GM12878 (cell line): ENCODE measurements around the gene DPF3. TPM values are rescaled to one million over a fixed set of nuclear protein-coding genes. Genes with fewer than 3 reads are reported as not detected.

ENCODE experiments used
- ATAC-seq: fragments of 200-7000 bp; cut with Tn5 transposase; 3 replicates; pipeline ENCODE4 v1.9.1; 2020; ENCODE audit warnings: mild to moderate bottlenecking, moderate library complexity
- BruUV-seq: library from RNA; stranded (reverse); fragments of 400-500 nt; replicated peaks from 2 replicates; lab custom pipeline; 2021; lab: Mats Ljungman, UMichigan
- CTCF ChIA-PET: fragments of 300-600 bp; sonication (Branson Sonifier 250); formaldehyde crosslinking; extraction: SDS; loops from one replicate; lab custom pipeline; 2021; ENCODE audit warnings: inconsistent platforms; lab: Yijun Ruan, JAX
- POLR2A ChIA-PET: fragments of 350-600 bp; formaldehyde crosslinking; extraction: SDS; loops from one replicate; lab custom pipeline; 2021; ENCODE audit warnings: inconsistent platforms; lab: Charles Lee
- RAD21 ChIA-PET: fragments of 300-600 bp; sonication (Branson Sonifier 250); formaldehyde crosslinking; loops from one replicate; lab custom pipeline; 2023; ENCODE audit warnings: antibody characterized with exemption; ENCODE audit not compliant: unreplicated experiment; lab: Charles Lee
- SMC1A ChIA-PET: fragments of 300-600 bp; sonication (Branson Sonifier 250); formaldehyde crosslinking; loops from one replicate; lab custom pipeline; 2023; ENCODE audit not compliant: unreplicated experiment, uncharacterized antibody; lab: Charles Lee
- DNase-seq: peaks from one replicate; pipeline ENCODE4 v3.0.0-alpha.2; 2011; ENCODE audit warnings: low read depth, low spot score
- FAIRE-seq: peaks from 3 replicates; lab custom pipeline; 2011; peaks lifted over from hg19 to GRCh38; lab: Jason Lieb, UNC
- H2AFZ ChIP-seq: 2 replicates; pipeline ENCODE4 v1.6.0; 2011; ENCODE audit warnings: low read depth, low read length, control low read depth; ENCODE audit not compliant: control insufficient read depth
- H3K27ac ChIP-seq: 2 replicates; pipeline ENCODE4 v1.5.1; 2011; ENCODE audit warnings: control low read depth; ENCODE audit not compliant: control insufficient read depth, insufficient read depth
- H3K27me3 ChIP-seq, 2 experiments: replicated peaks in 1 of 2; 2 replicates each; pipeline versions ENCODE4 v1.6.0 to v1.6.1; 2011; ENCODE audit warnings: low read length in 1 of 2; ENCODE audit not compliant: control insufficient read depth in 2 of 2, insufficient read depth in 2 of 2
- H3K36me3 ChIP-seq, 2 experiments: 2 replicates each; pipeline ENCODE4 v1.5.1; 2011; ENCODE audit warnings: low read length in 1 of 2; ENCODE audit not compliant: control insufficient read depth in 2 of 2, insufficient read depth in 2 of 2
- H3K4me1 ChIP-seq: 2 replicates; pipeline ENCODE4 v1.6.1; 2011; ENCODE audit warnings: mild to moderate bottlenecking, low read length, moderate library complexity, mixed read lengths; ENCODE audit not compliant: control insufficient read depth, insufficient read depth
- H3K4me2 ChIP-seq: 2 replicates; pipeline ENCODE4 v1.6.0; 2011; ENCODE audit warnings: control low read depth; ENCODE audit not compliant: control insufficient read depth, insufficient read depth
- H3K4me3 ChIP-seq: fragments of 200-600 bp; sonication (generic); 2 replicates; pipeline ENCODE4 v1.5.1; 2016
- H3K79me2 ChIP-seq: 2 replicates; pipeline ENCODE4 v1.6.0; 2011; ENCODE audit warnings: low read length; ENCODE audit not compliant: control insufficient read depth, insufficient read depth
- H3K9ac ChIP-seq: 2 replicates; pipeline ENCODE4 v1.8.0; 2011; ENCODE audit warnings: low read length, control low read depth, mixed read lengths; ENCODE audit not compliant: control insufficient read depth, insufficient read depth
- H3K9me3 ChIP-seq: replicated peaks from 3 replicates; pipeline ENCODE4 v1.5.1; 2011; ENCODE audit warnings: mild to moderate bottlenecking, low read length; ENCODE audit not compliant: control insufficient read depth, insufficient read depth
- H4K20me1 ChIP-seq: 2 replicates; pipeline ENCODE4 v1.6.0; 2011; ENCODE audit not compliant: control insufficient read depth, insufficient read depth
- BCL11A ChIP-seq: IDR thresholded peaks from 2 replicates; pipeline ENCODE4 v1.6.1; 2011; ENCODE audit warnings: low read depth, low read length
- BHLHE40 ChIP-seq, 2 experiments: fragments of 450-650 bp in 1 of 2; IDR thresholded peaks; 2 replicates each; pipeline ENCODE4 v1.6.1; 2011 to 2017; ENCODE audit warnings: low read depth in 2 of 2, borderline replicate concordance in 1 of 2, improper control_type of control experiment in 1 of 2, low read length in 1 of 2, mild to moderate bottlenecking in 1 of 2
- CEBPZ ChIP-seq: fragments of 150-350 bp; IDR thresholded peaks from 2 replicates; pipeline ENCODE4 v1.6.1; 2016; ENCODE audit warnings: low read depth, low read length
- EGR1 ChIP-seq, 2 experiments: IDR thresholded peaks; 1 replicate in 1 of 2; 2 replicates in 1 of 2; pipeline ENCODE4 v1.6.1; 2011 to 2012; ENCODE audit warnings: low read depth in 2 of 2, low read length in 2 of 2, borderline replicate concordance in 1 of 2, mild to moderate bottlenecking in 1 of 2, moderate library complexity in 1 of 2
- ELK1 ChIP-seq: IDR thresholded peaks from 2 replicates; pipeline ENCODE4 v1.6.1; 2012; ENCODE audit warnings: low read depth, low read length, improper control_type of control experiment
- HDAC2 ChIP-seq: fragments of 200-600 bp; sonication (generic); IDR thresholded peaks from 2 replicates; pipeline ENCODE4 v1.6.1; 2017
- HSF1 ChIP-seq: fragments of 150-350 bp; IDR thresholded peaks from 2 replicates; pipeline ENCODE4 v1.6.1; 2014; ENCODE audit warnings: mild to moderate bottlenecking, low read depth, low read length
- MYC ChIP-seq: IDR thresholded peaks from 2 replicates; pipeline ENCODE4 v1.6.1; 2011; ENCODE audit warnings: mild to moderate bottlenecking, low read length, moderate library complexity, inconsistent platforms; ENCODE audit not compliant: insufficient read depth, insufficient replicate concordance, insufficient read length, severe bottlenecking
- NKRF ChIP-seq: fragments of 450-650 bp; conservative IDR thresholded peaks from 2 replicates; pipeline ENCODE4 v1.6.1; 2017; ENCODE audit warnings: mild to moderate bottlenecking, moderate library complexity
- RELB ChIP-seq: fragments of 450-650 bp; IDR thresholded peaks from 2 replicates; pipeline ENCODE4 v1.6.1; 2017; ENCODE audit warnings: low read depth, mild to moderate bottlenecking, moderate library complexity
- RFX5 ChIP-seq: IDR thresholded peaks from 2 replicates; pipeline ENCODE4 v1.6.1; 2011; ENCODE audit warnings: low read depth, low read length, improper control_type of control experiment
- SPI1 ChIP-seq: IDR thresholded peaks from 2 replicates; pipeline ENCODE4 v1.6.1; 2011; ENCODE audit warnings: low read depth, mild to moderate bottlenecking, low read length, moderate library complexity, borderline replicate concordance; ENCODE audit not compliant: insufficient read depth
- SUZ12 ChIP-seq: fragments of 200-600 bp; sonication (generic); IDR thresholded peaks from one replicate; pipeline ENCODE4 v1.6.1; 2018; ENCODE audit warnings: antibody characterized with exemption, mild to moderate bottlenecking; ENCODE audit not compliant: unreplicated experiment
- ZNF24 ChIP-seq: fragments of 450-650 bp; IDR thresholded peaks from 2 replicates; pipeline ENCODE4 v1.6.1; 2017; ENCODE audit warnings: antibody characterized with exemption, mild to moderate bottlenecking
- WGBS: methylation state at CpG from one replicate; pipeline ENCODE4 v1.1.6; 2016; ENCODE audit warnings: low lambda C conversion rate; ENCODE audit not compliant: insufficient replicate concordance, insufficient coverage; ENCODE audit errors: missing lambda C conversion rate; 5-methylcytosine and 5-hydroxymethylcytosine counted together
- in situ Hi-C: fragments of 300-500 bp; cut with MboI; formaldehyde crosslinking; loops from 9 replicates; pipeline ENCODE4 v1.14.3; 2018; ENCODE audit warnings: mixed read lengths
- intact Hi-C: fragments of 100-400 bp; cut with micrococcal nuclease; formaldehyde crosslinking; loops from one replicate; pipeline ENCODE4 v1.14.2; 2022; ENCODE audit not compliant: unreplicated experiment
- polyA plus RNA-seq, 11 experiments: library from polyadenylated mRNA; depleted of rRNA in 4 of 11; unstranded in 6 of 11; stranded (reverse) in 5 of 11; fragments of >200 nt; fragmentation: Nextera tagmentation in 4 of 11; fragmentation: Illumina TruSeq in 1 of 11; extraction: Ambion mirVana in 4 of 11; extraction: Trizol in 1 of 11; gene quantifications; 1 replicate in 1 of 11; 2 replicates in 10 of 11; pipeline versions ENCODE4 v1.2.1 to v1.2.3, GENCODE V29; 2011 to 2016; ENCODE audit warnings: inconsistent platforms in 2 of 11, missing spikeins in 2 of 11, low read depth in 1 of 11
- total RNA-seq, 4 experiments: library from RNA; depleted of rRNA in 3 of 4; stranded (reverse); fragments of >200 nt in 3 of 4; fragmentation: Illumina TruSeq in 1 of 4; extraction: Trizol in 1 of 4; gene quantifications; 2 replicates each; pipeline versions ENCODE4 v1.2.1 to v1.2.3, GENCODE V29; 2013 to 2021

The DPF3 gene
- total and polyA plus RNA-seq, 10 of the 15 experiments (the other 5 are each of a cell fraction or from before 2014, with no cell fraction given): 0.69 to 8.0 (median 2.2) TPM

- Histone ChIP-seq H2AFZ (no peak overlapping the region), H3K4me3 (no peak overlapping the region), H3K4me2 (no peak overlapping the region), H3K9me3 (no peaks in the 10 kb centered on the region), H3K4me1 (peaks cover 9% of the 10 kb centered on the region), H3K9ac (no peak overlapping the region), H3K27me3 (peaks cover 0 to 4% of the 10 kb centered on the region in 2 experiments; a peak in 1 of 4 replicates), H3K79me2 (no peaks in the 10 kb centered on the region), H4K20me1 (no peaks in the 10 kb centered on the region), H3K36me3 (no peaks in the 10 kb centered on the region), H3K27ac (no peak overlapping the region)
- intact Hi-C loops (no loop called here), in situ Hi-C loops (no loop called here)
- ChIA-PET POLR2A (no interaction called here), RAD21 (no interaction called here), SMC1A (no interaction called here), CTCF (no interaction called here)
- 76% methylated on average over 8 of the region's 8 CpGs for WGBS
- FAIRE-seq (no peak), ATAC-seq (no peak), DNase-seq (no peak)
- BruUV-seq: no TSS peak
- no peak for TF ChIP-seq NKRF
- TF ChIP-seq BCL11A: no peak
- no peak for TF ChIP-seq SUZ12
- TF ChIP-seq ZNF24: no peak
- no peak for TF ChIP-seq CEBPZ
- TF ChIP-seq HDAC2: no peak
- TF ChIP-seq MYC: no peak
- TF ChIP-seq RELB: no peak
- no peak for TF ChIP-seq EGR1 (IDR thresholded peaks at IDR 0.05; ENCODE audit: borderline replicate concordance in 1 of 2, low read depth in 2 of 2, low read length in 2 of 2)
- TF ChIP-seq BHLHE40 (IDR thresholded peaks at IDR 0.05; ENCODE audit: borderline replicate concordance in 1 of 2, low read depth in 2 of 2, low read length in 1 of 2): no peak
- no peak for TF ChIP-seq SPI1
- no peak for TF ChIP-seq HSF1
- no peak for TF ChIP-seq ELK1
- TF ChIP-seq RFX5: no peak
Observed at GRCh38 chr14:72653026-72653425, 240.9 kb downstream of the DPF3 start.
